Suprapubic skin (tissue), 3 donors: ENCODE measurements around the gene ATP6V1G1.

Experiments
- CTCF ChIP-seq, 2 donors: fragments of 200-600 bp in 1 of 2; fragments of 450-650 bp in 1 of 2; sonication (generic) in 1 of 2; IDR thresholded peaks; one replicate each; pipeline ENCODE4 v1.5.1; 2016 to 2019; ENCODE audit warnings: antibody characterized with exemption in 2 of 2, mild to moderate bottlenecking in 1 of 2, moderate library complexity in 1 of 2
- POLR2A ChIP-seq, 2 donors: fragments of 450-650 bp; IDR thresholded peaks; one replicate each; pipeline ENCODE4 v1.6.1; 2017; ENCODE audit warnings: antibody characterized with exemption in 2 of 2, mild to moderate bottlenecking in 2 of 2, moderate library complexity in 2 of 2

GRCh38 chr9:114607671-114608524, 20.3 kb downstream of the ATP6V1G1 start:
- TF ChIP-seq CTCF (IDR thresholded peaks at IDR 0.05): no peak
- no peak for TF ChIP-seq POLR2A (IDR thresholded peaks at IDR 0.05)
